PC-9 (cell line): ENCODE results near the gene TEX26. TPM values are rescaled to one million over a fixed set of nuclear protein-coding genes. Genes with fewer than 3 reads are reported as not detected.

Experiments
- BruUV-seq: library from RNA; stranded (reverse); fragments of 400-500 nt; replicated peaks from 2 replicates; lab custom pipeline; 2021; lab: Mats Ljungman, UMichigan
- CTCF ChIA-PET: fragments of 300-600 bp; sonication (Branson Sonifier 250); formaldehyde crosslinking; loops from one replicate; lab custom pipeline; 2022; ENCODE audit warnings: antibody characterized with exemption; lab: Charles Lee
- POLR2A ChIA-PET: fragments of 300-600 bp; sonication (Branson Sonifier 250); formaldehyde crosslinking; loops from one replicate; lab custom pipeline; 2022; ENCODE audit warnings: antibody characterized with exemption; ENCODE audit not compliant: unreplicated experiment; lab: Charles Lee
- DNase-seq, 2 experiments: peaks; one replicate each; pipeline versions ENCODE4 v3.0.0 to v3.0.0-alpha.2; 2015 to 2022; ENCODE audit warnings: mixed read lengths in 1 of 2
- H2AFZ ChIP-seq: fragments of 200-600 bp; sonication (generic); 2 replicates; pipeline ENCODE4 v1.8.1; 2017; ENCODE audit warnings: antibody characterized with exemption
- H3F3A ChIP-seq: fragments of 200-600 bp; sonication (generic); 2 replicates; pipeline ENCODE4 v1.8.1; 2017; ENCODE audit warnings: antibody characterized with exemption, mild to moderate bottlenecking, low read depth; ENCODE audit not compliant: insufficient read depth
- H3K27ac ChIP-seq: fragments of 200-600 bp; sonication (generic); 2 replicates; pipeline ENCODE4 v1.6.1; 2016; ENCODE audit warnings: mixed run types
- H3K27me3 ChIP-seq: fragments of 200-600 bp; sonication (generic); 2 replicates; pipeline ENCODE4 v1.6.1; 2016; ENCODE audit warnings: low read depth, mixed run types; ENCODE audit not compliant: insufficient read depth
- H3K36me3 ChIP-seq: fragments of 200-600 bp; sonication (generic); 2 replicates; pipeline ENCODE4 v1.6.1; 2016; ENCODE audit warnings: low read depth, mixed run types
- H3K4me1 ChIP-seq: fragments of 200-600 bp; sonication (generic); replicated peaks from 2 replicates; pipeline ENCODE4 v1.6.1; 2016; ENCODE audit warnings: mixed run types; ENCODE audit not compliant: insufficient read depth
- H3K4me2 ChIP-seq: fragments of 200-600 bp; sonication (generic); 2 replicates; pipeline ENCODE4 v1.6.1; 2017; ENCODE audit warnings: mixed run types
- H3K4me3 ChIP-seq: fragments of 200-600 bp; sonication (generic); 2 replicates; pipeline ENCODE4 v1.6.1; 2016; ENCODE audit warnings: mixed run types
- H3K79me2 ChIP-seq: fragments of 200-600 bp; sonication (generic); 2 replicates; pipeline ENCODE4 v1.6.1; 2017; ENCODE audit warnings: low read depth, mixed run types
- H3K9me2 ChIP-seq: fragments of 200-600 bp; sonication (generic); 2 replicates; pipeline ENCODE4 v1.8.1; 2017; ENCODE audit warnings: mild to moderate bottlenecking; ENCODE audit not compliant: insufficient read depth
- H3K9me3 ChIP-seq: fragments of 200-600 bp; sonication (generic); 2 replicates; pipeline ENCODE4 v1.8.1; 2016; ENCODE audit warnings: low read depth; ENCODE audit not compliant: insufficient read depth
- H4K20me1 ChIP-seq: fragments of 200-600 bp; sonication (generic); 2 replicates; pipeline ENCODE4 v1.8.1; 2017; ENCODE audit not compliant: insufficient read depth
- CTCF ChIP-seq: fragments of 200-600 bp; sonication (generic); conservative IDR thresholded peaks from 2 replicates; pipeline ENCODE4 v1.6.1; 2017; ENCODE audit warnings: mixed run types, antibody characterized with exemption, mild to moderate bottlenecking, moderate library complexity
- EZH2 ChIP-seq: fragments of 200-600 bp; sonication (generic); IDR thresholded peaks from 2 replicates; pipeline ENCODE4 v1.8.0; 2017; ENCODE audit warnings: antibody characterized with exemption, low read depth
- intact Hi-C: fragments of 100-400 bp; cut with micrococcal nuclease; formaldehyde crosslinking; loops from one replicate; pipeline ENCODE4 v1.10.0; 2022; ENCODE audit not compliant: unreplicated experiment
- total RNA-seq: library from RNA; stranded (reverse); gene quantifications from 2 replicates; pipeline ENCODE4 v1.2.3, GENCODE V29; 2021

The TEX26 gene
- total RNA-seq, 1 experiment from 2014 or later, result not detected

GRCh38 chr13:30898070-30898469 lies 34.4 kb upstream of the TEX26 start:
- H3K4me2 ChIP-seq, result no peak overlapping the region
- no peaks in the 10 kb centered on the region for H3F3A ChIP-seq
- H3K36me3 ChIP-seq, result no peaks in the 10 kb centered on the region
- peaks cover 23% of the 10 kb centered on the region for H3K27me3 ChIP-seq
- POLR2A ChIA-PET, result no interaction called here
- H3K9me3 ChIP-seq, result no peaks in the 10 kb centered on the region
- DNase-seq, result no peak
- H3K4me1 ChIP-seq, result peaks cover 11% of the 10 kb centered on the region; the same call in 1 of the 2 replicates
- H3K27ac ChIP-seq, result no peak overlapping the region
- no peaks in the 10 kb centered on the region for H4K20me1 ChIP-seq
- no peaks in the 10 kb centered on the region for H3K79me2 ChIP-seq
- intact Hi-C loops, result no loop called here
- no TSS peak for BruUV-seq
- no peak overlapping the region for H3K4me3 ChIP-seq
- CTCF ChIA-PET, result no interaction called here
- H2AFZ ChIP-seq, result no peak overlapping the region
- H3K9me2 ChIP-seq, result no peaks in the 10 kb centered on the region
- no peak for TF ChIP-seq CTCF
- TF ChIP-seq EZH2, result no peak

GRCh38 chr13:30898678-30899241 lies 33.7 kb upstream of the TEX26 start:
- Histone ChIP-seq H4K20me1 (no peaks in the 10 kb centered on the region), H3K4me2 (no peak overlapping the region), H3K4me3 (no peak overlapping the region), H3K79me2 (no peaks in the 10 kb centered on the region), H3K4me1 (peaks cover 11% of the 10 kb centered on the region; the same call in 1 of the 2 replicates), H3K9me2 (no peaks in the 10 kb centered on the region), H3K27me3 (peaks cover 30% of the 10 kb centered on the region), H3K27ac (no peak overlapping the region), H3K9me3 (no peaks in the 10 kb centered on the region), H2AFZ (no peak overlapping the region), H3F3A (no peaks in the 10 kb centered on the region), H3K36me3 (no peaks in the 10 kb centered on the region)
- ChIA-PET POLR2A (no interaction called here), CTCF (no interaction called here)
- no TSS peak for BruUV-seq
- DNase-seq, result no peak
- intact Hi-C loops, result no loop called here
- TF ChIP-seq EZH2, result no peak
- no peak for TF ChIP-seq CTCF

- no peak for DNase-seq
- H3K27me3 ChIP-seq, result peaks cover 47% of the 10 kb centered on the region
- TF ChIP-seq EZH2 (no peak), CTCF (no peak)
- BruUV-seq, result no TSS peak
- H3F3A ChIP-seq, result no peaks in the 10 kb centered on the region
- H3K9me2 ChIP-seq, result no peaks in the 10 kb centered on the region
- H3K27ac ChIP-seq, result no peak overlapping the region
- ChIA-PET POLR2A (no interaction called here), CTCF (no interaction called here)
- no peak overlapping the region for H2AFZ ChIP-seq
- no peaks in the 10 kb centered on the region for H3K9me3 ChIP-seq
- no peak overlapping the region for H3K4me2 ChIP-seq
- peaks cover 10% of the 10 kb centered on the region; the same call in 1 of the 2 replicates for H3K4me1 ChIP-seq
- H3K4me3 ChIP-seq, result no peak overlapping the region
- no peaks in the 10 kb centered on the region for H3K36me3 ChIP-seq
- intact Hi-C loops, result no loop called here
- H3K79me2 ChIP-seq, result no peaks in the 10 kb centered on the region
- no peaks in the 10 kb centered on the region for H4K20me1 ChIP-seq
Observed at GRCh38 chr13:30900436-30900835, 32.0 kb upstream of the TEX26 start.
